HG03571 (cell line): ENCODE results near the gene SSC4D.
A peak's percentile ranks its signal among the peaks of the same experiment; 100 is the strongest.
"Not testable (repeated sequence)": the region's sequence is repeated elsewhere in the genome, so short reads cannot be mapped to it uniquely, and the experiment has no call there.

Source experiments
- ATAC-seq: cut with Tn5 transposase; IDR thresholded peaks from one replicate; pipeline ENCODE4 v1.9.1; 2021; ENCODE audit not compliant: unreplicated experiment

Gene SSC4D

GRCh38 chr7:76387789-76388188 lies 21.7 kb downstream of the SSC4D start:
- not testable (repeated sequence) for ATAC-seq

- no peak for ATAC-seq
These were observed 22.7 kb downstream of the SSC4D start for GRCh38 chr7:76386691-76387260.

GRCh38 chr7:76383089-76383944 lies 26.2 kb downstream of the SSC4D start:
- ATAC-seq: no peak

- no peak for ATAC-seq
These were observed 27.7 kb downstream of the SSC4D start for GRCh38 chr7:76381814-76382213.

- ATAC-seq: no peak
These were observed 28.9 kb downstream of the SSC4D start for GRCh38 chr7:76380623-76380966.

GRCh38 chr7:76377186-76377918 lies 32.1 kb downstream of the SSC4D start:
- ATAC-seq: no peak

GRCh38 chr7:76375251-76375650 lies 34.2 kb downstream of the SSC4D start:
- no peak for ATAC-seq

- ATAC-seq: no peak
These were observed 36.3 kb downstream of the SSC4D start for GRCh38 chr7:76372984-76373833.

GRCh38 chr7:76371396-76371795 lies 38.1 kb downstream of the SSC4D start:
- ATAC-seq: no peak

- ATAC-seq: no peak
These were observed 40.5 kb downstream of the SSC4D start for GRCh38 chr7:76369018-76369417.

GRCh38 chr7:76368190-76368589 lies 41.3 kb downstream of the SSC4D start:
- ATAC-seq: no peak

GRCh38 chr7:76364198-76364584 lies 45.3 kb downstream of the SSC4D start:
- no peak for ATAC-seq

- ATAC-seq: not testable (repeated sequence)
These were observed 45.7 kb downstream of the SSC4D start for GRCh38 chr7:76363754-76364153.

GRCh38 chr7:76359978-76360638 lies 49.4 kb downstream of the SSC4D start:
- ATAC-seq: no peak

GRCh38 chr7:76359111-76359977 lies 50.2 kb downstream of the SSC4D start:
- peak; percentile 83 for ATAC-seq

- ATAC-seq: peak; percentile 58
These were observed 50.9 kb downstream of the SSC4D start, which contains the start of gene YWHAG for GRCh38 chr7:76358481-76359110. Gene YWHAG (minus strand): TSS chr7:76358991. CDS start chr7:76358808, 183 bp downstream.

- peak; percentile 31 for ATAC-seq
These were observed 51.5 kb downstream of the SSC4D start for GRCh38 chr7:76358011-76358480.

- no peak for ATAC-seq
These were observed 52.0 kb downstream of the SSC4D start for GRCh38 chr7:76357475-76358010.

- no peak for ATAC-seq
These were observed 52.7 kb downstream of the SSC4D start for GRCh38 chr7:76356823-76357222.
